Spleen (tissue), 11 donors: ENCODE results near the gene MXRA8. TPM values are rescaled to one million over a fixed set of nuclear protein-coding genes. Genes with fewer than 3 reads are reported as not detected.

ENCODE experiments used
- DNase-seq: peaks from one replicate; pipeline ENCODE4 v3.0.0-alpha.2; 2020
- H3K27ac ChIP-seq, 8 donors: fragments of 200-600 bp; sonication (generic) in 7 of 8; 1 replicate in 4 of 8; 2 replicates in 4 of 8; pipeline versions ENCODE4 v1.5.0 to v1.8.0; 2016 to 2021; ENCODE audit warnings: inconsistent platforms in 4 of 8, mild to moderate bottlenecking in 4 of 8, moderate library complexity in 1 of 8
- H3K27me3 ChIP-seq, 7 donors: fragments of 200-600 bp; sonication (generic) in 6 of 7; replicated peaks in 1 of 7; 1 replicate in 4 of 7; 2 replicates in 3 of 7; pipeline versions ENCODE4 v1.5.0 to v1.8.0; 2016 to 2021; ENCODE audit warnings: inconsistent platforms in 3 of 7, mild to moderate bottlenecking in 1 of 7
- H3K36me3 ChIP-seq, 6 donors: fragments of 200-600 bp; sonication (generic) in 5 of 6; 1 replicate in 4 of 6; 2 replicates in 2 of 6; pipeline versions ENCODE4 v1.5.0 to v1.8.0; 2016 to 2021; ENCODE audit warnings: inconsistent platforms in 2 of 6
- H3K4me1 ChIP-seq, 6 donors: fragments of 200-600 bp; sonication (generic) in 5 of 6; 1 replicate in 3 of 6; 2 replicates in 3 of 6; pipeline versions ENCODE4 v1.5.0 to v1.8.0; 2016 to 2021; ENCODE audit warnings: inconsistent platforms in 3 of 6
- H3K4me3 ChIP-seq, 8 donors: fragments of 200-600 bp; sonication (generic) in 7 of 8; 1 replicate in 4 of 8; 2 replicates in 4 of 8; pipeline versions ENCODE4 v1.5.0 to v1.8.0; 2016 to 2021; ENCODE audit warnings: inconsistent platforms in 4 of 8, mild to moderate bottlenecking in 4 of 8, moderate library complexity in 2 of 8
- H3K9me3 ChIP-seq, 8 donors: fragments of 200-600 bp; sonication (generic) in 7 of 8; 1 replicate in 4 of 8; 2 replicates in 4 of 8; pipeline versions ENCODE4 v1.5.0 to v1.8.0; 2016 to 2021; ENCODE audit warnings: inconsistent platforms in 4 of 8
- CTCF ChIP-seq, 11 experiments: fragments of 200-600 bp in 7 of 11; fragments of 450-650 bp in 4 of 11; sonication (generic) in 4 of 11; IDR thresholded peaks in 8 of 11; conservative IDR thresholded peaks in 3 of 11; 1 replicate in 7 of 11; 2 replicates in 4 of 11; pipeline versions ENCODE4 v1.4.0 to v1.8.0; 2016 to 2021; ENCODE audit warnings: antibody characterized with exemption in 11 of 11, inconsistent platforms in 4 of 11, mild to moderate bottlenecking in 1 of 11
- POLR2A ChIP-seq, 3 donors: fragments of 450-650 bp; IDR thresholded peaks; one replicate each; pipeline ENCODE4 v1.5.1; 2017; ENCODE audit warnings: antibody characterized with exemption in 3 of 3, mild to moderate bottlenecking in 1 of 3
- POLR2AphosphoS5 ChIP-seq, 3 donors: sonication (generic); formaldehyde crosslinking; IDR thresholded peaks; one replicate each; pipeline ENCODE4 v1.5.1; 2017; ENCODE audit warnings: antibody characterized with exemption in 3 of 3
- WGBS, 5 donors: extraction: QIAGEN DNeasy Blood & Tissue Kit in 3 of 5; methylation state at CpG; one replicate each; pipeline versions ENCODE4 v1.1.5 to v1.1.7; 2013 to 2018; 5-methylcytosine and 5-hydroxymethylcytosine counted together
- intact Hi-C: fragments of 100-400 bp; cut with DNase I; formaldehyde crosslinking; loops from one replicate; pipeline ENCODE4 v1.15.0; 2023; ENCODE audit warnings: low total_unique reads
- polyA plus RNA-seq, 3 donors: library from polyadenylated mRNA; stranded (reverse); fragments of 200-250 nt; gene quantifications; one replicate each; pipeline ENCODE4 v1.2.1, GENCODE V29; 2013
- total RNA-seq, 7 donors: library from RNA; depleted of rRNA in 3 of 7; stranded (reverse); fragments of >200 nt in 3 of 7; fragmentation: NEBNext Ultra II Directional in 4 of 7; extraction: Animal tissue kit (Norgen Biotek cat#: 25700) in 4 of 7; gene quantifications; one replicate each; pipeline versions ENCODE4 v1.1.0 to v1.2.1, GENCODE V29; 2016 to 2021
- donor health status: healthy with polysubstance abuse.
- donor health status: DM: no; HTN: no; CAD: no; lungs with moderate emphysema.
- donor health status: DM: no; HTN: no; CAD: no.
- donor health status: Bipolar disorder and iron deficiency.
- donor health status: healthy.
- donor health status: DM: no; HTN: no; CAD: no.
- donor health status: DM: yes; HTN: yes; CAD: no.

The MXRA8 gene
- total and polyA plus RNA-seq, 10 donors = 25.9 to 71.7 (median 47.1) TPM

GRCh38 chr1:1327291-1327690, 31.1 kb downstream of the MXRA8 start:
- Histone ChIP-seq H3K27ac (peak overlapping the region in 3 of 8 donors; percentile 92 to 96 (median 95)), H3K9me3 (no peaks in the 10 kb centered on the region), H3K4me3 (no peak overlapping the region), H3K4me1 (peaks cover 15 to 82% (median 65%) of the 10 kb centered on the region in 6 donors), H3K27me3 (no peaks in the 10 kb centered on the region), H3K36me3 (peaks cover 0 to 42% (median 21%) of the 10 kb centered on the region in 6 donors)
- TF ChIP-seq CTCF (IDR thresholded peaks at IDR 0.05 in 8 of 11, conservative IDR thresholded peaks at IDR 0.05 in 3 of 11) (no peak), POLR2A (IDR thresholded peaks at IDR 0.05) (no peak), POLR2AphosphoS5 (IDR thresholded peaks at IDR 0.05) (no peak)
- 88 to 93% (median 92%) methylated on average over 34 to 40 of the region's 40 CpGs for WGBS, 5 donors
- intact Hi-C loops = no loop called here
- no peak for DNase-seq

GRCh38 chr1:1326075-1326605, 32.2 kb downstream of the MXRA8 start:
- H3K4me1 ChIP-seq = peaks cover 15 to 89% (median 72%) of the 10 kb centered on the region in 6 donors
- H3K4me3 ChIP-seq = peak overlapping the region in 6 of 8 donors; percentile 76 to 99 (median 92)
- intact Hi-C loops = no loop called here
- WGBS, 5 donors = 60 to 63% (median 62%) methylated on average over 8 of the region's 8 CpGs
- no peaks in the 10 kb centered on the region for H3K9me3 ChIP-seq
- TF ChIP-seq POLR2A (IDR thresholded peaks at IDR 0.05) = no peak
- no peak for TF ChIP-seq CTCF (IDR thresholded peaks at IDR 0.05 in 8 of 11, conservative IDR thresholded peaks at IDR 0.05 in 3 of 11)
- no peak for TF ChIP-seq POLR2AphosphoS5 (IDR thresholded peaks at IDR 0.05)
- H3K27me3 ChIP-seq = no peaks in the 10 kb centered on the region
- DNase-seq = no peak
- H3K27ac ChIP-seq = peak overlapping the region in 6 of 8 donors; percentile 85 to 96 (median 92)
- H3K36me3 ChIP-seq = peaks cover 0 to 52% (median 21%) of the 10 kb centered on the region in 6 donors

DNA sequence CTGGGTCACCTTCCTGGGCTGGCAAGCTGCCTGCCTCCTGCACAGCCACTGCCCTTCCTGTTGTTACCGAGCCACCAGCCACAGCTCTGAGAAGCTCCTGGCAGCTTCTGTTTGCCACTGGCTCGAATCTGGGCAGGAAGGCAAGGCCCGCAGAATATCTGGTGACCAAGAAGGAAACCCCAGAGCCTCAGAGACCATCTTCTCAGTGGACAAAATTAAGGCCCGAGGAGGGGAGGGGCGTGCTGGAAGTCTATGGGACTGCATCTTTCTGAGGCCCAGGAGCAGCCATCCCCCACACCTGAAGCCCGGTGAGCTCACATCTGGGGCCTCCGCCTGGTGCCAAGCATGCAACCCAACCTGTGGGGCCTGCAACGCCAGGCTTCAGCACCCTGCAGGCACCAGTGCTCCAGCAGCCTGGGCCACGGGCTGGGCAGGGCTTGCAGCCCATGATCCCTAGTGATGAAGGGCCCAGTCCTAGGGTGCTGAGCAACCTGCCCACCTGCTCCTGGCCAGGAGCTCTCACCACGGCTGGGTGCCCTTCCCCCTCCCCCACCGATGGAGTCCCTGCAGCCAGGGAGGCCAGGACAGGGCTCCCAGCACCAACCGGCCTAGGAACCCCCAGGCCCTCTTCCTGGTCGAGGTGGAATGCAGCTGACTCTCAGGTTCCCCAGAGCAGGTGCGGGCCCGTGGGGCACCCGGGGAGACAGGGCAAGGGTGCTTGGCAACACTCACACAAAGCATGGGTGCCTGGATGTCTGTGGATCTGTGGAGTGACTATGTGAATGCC, 32.9 kb downstream of the MXRA8 start:
- WGBS, 5 donors = 16 to 68% (median 47%) methylated on average over 11 to 16 of the region's 16 CpGs
- Histone ChIP-seq H3K4me1 (peaks cover 15 to 89% (median 70%) of the 10 kb centered on the region in 6 donors), H3K27ac (peak overlapping the region; percentile 81 to 96 (median 91)), H3K4me3 (peak overlapping the region; percentile 76 to 99 (median 90)), H3K27me3 (no peaks in the 10 kb centered on the region), H3K36me3 (peaks cover 0 to 59% (median 23%) of the 10 kb centered on the region in 6 donors), H3K9me3 (no peaks in the 10 kb centered on the region)
- TF ChIP-seq POLR2AphosphoS5 (IDR thresholded peaks at IDR 0.05) (peak in 2 of 3 donors; percentile 56 to 65), CTCF (IDR thresholded peaks at IDR 0.05 in 8 of 11, conservative IDR thresholded peaks at IDR 0.05 in 3 of 11) (no peak)
- intact Hi-C loops = no loop called here
- no peak for DNase-seq
